DOHH2 (cell line): ENCODE results near the gene VSNL1.

Experiments used
- EZH2phosphoT487 ChIP-seq: fragments of 200-600 bp; sonication (generic); IDR thresholded peaks from 2 replicates; pipeline ENCODE4 v1.6.1; 2017; ENCODE audit warnings: borderline replicate concordance, mild to moderate bottlenecking, antibody characterized with exemption, low read length, moderate library complexity, mixed read lengths
- TF ChIP-seq, protein P1 (sequence below): fragments of 200-600 bp; sonication (generic); IDR thresholded peaks from one replicate; pipeline ENCODE4 v1.5.1; 2014; ENCODE audit warnings: antibody characterized with exemption, mild to moderate bottlenecking, low read depth, low read length; ENCODE audit not compliant: poor library complexity, severe bottlenecking

DNA sequence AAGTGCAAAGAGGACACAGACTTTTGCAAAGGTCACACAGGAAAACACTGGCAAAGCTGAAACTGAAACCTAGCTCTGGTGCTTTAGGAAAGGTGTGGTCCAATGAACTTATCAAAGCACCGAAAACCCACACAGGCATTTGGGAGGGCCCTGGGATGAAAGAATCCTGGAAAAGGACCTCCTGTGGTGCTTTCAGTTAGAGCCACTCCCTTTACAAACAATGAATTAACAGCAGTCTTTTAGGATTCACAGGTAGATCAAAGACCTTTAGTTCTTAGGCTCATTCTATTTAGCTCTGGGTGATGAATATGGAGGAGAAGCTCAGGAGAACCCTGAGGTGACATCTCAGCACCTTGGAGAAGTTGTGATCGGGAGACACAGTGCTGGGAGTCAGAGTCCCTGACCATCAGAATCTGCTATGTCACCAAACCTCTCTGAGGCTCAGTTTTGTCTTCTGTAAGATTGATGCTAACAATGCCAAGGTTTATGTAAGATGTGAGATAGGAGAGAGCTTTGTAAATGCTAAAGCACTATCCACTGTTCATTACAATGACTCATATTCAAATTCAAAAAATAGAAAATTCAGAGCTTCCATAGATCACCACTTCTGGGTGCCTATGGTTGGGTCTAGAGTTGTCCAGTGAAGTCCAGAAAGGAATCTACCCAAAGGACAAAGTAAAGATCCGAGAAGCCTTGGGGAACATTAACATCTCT, 39.3 kb downstream of the VSNL1 start:
- TF ChIP-seq, protein P1, sequence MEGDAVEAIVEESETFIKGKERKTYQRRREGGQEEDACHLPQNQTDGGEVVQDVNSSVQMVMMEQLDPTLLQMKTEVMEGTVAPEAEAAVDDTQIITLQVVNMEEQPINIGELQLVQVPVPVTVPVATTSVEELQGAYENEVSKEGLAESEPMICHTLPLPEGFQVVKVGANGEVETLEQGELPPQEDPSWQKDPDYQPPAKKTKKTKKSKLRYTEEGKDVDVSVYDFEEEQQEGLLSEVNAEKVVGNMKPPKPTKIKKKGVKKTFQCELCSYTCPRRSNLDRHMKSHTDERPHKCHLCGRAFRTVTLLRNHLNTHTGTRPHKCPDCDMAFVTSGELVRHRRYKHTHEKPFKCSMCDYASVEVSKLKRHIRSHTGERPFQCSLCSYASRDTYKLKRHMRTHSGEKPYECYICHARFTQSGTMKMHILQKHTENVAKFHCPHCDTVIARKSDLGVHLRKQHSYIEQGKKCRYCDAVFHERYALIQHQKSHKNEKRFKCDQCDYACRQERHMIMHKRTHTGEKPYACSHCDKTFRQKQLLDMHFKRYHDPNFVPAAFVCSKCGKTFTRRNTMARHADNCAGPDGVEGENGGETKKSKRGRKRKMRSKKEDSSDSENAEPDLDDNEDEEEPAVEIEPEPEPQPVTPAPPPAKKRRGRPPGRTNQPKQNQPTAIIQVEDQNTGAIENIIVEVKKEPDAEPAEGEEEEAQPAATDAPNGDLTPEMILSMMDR: no peak
- no peak for TF ChIP-seq EZH2phosphoT487
